Adrenal gland (tissue), 5 donors: ENCODE measurements around the gene VAC14.

Experiments
- POLR2A ChIP-seq, 2 donors: fragments of 450-650 bp; IDR thresholded peaks; one replicate each; pipeline ENCODE4 v1.6.1; 2017; ENCODE audit warnings: antibody characterized with exemption in 2 of 2, mild to moderate bottlenecking in 2 of 2, moderate library complexity in 1 of 2
- TF ChIP-seq, protein P1 (sequence below), 6 experiments: fragments of 450-650 bp in 4 of 6; fragments of 200-600 bp in 2 of 6; sonication (generic) in 1 of 6; IDR thresholded peaks; 1 replicate in 5 of 6; 2 replicates in 1 of 6; pipeline versions ENCODE4 v1.5.1 to v1.8.0; 2016 to 2021; ENCODE audit warnings: antibody characterized with exemption in 6 of 6, mild to moderate bottlenecking in 2 of 6, moderate library complexity in 1 of 6
- donor health status: DM: no; HTN: no; CAD: no.

- TF ChIP-seq, protein P1, sequence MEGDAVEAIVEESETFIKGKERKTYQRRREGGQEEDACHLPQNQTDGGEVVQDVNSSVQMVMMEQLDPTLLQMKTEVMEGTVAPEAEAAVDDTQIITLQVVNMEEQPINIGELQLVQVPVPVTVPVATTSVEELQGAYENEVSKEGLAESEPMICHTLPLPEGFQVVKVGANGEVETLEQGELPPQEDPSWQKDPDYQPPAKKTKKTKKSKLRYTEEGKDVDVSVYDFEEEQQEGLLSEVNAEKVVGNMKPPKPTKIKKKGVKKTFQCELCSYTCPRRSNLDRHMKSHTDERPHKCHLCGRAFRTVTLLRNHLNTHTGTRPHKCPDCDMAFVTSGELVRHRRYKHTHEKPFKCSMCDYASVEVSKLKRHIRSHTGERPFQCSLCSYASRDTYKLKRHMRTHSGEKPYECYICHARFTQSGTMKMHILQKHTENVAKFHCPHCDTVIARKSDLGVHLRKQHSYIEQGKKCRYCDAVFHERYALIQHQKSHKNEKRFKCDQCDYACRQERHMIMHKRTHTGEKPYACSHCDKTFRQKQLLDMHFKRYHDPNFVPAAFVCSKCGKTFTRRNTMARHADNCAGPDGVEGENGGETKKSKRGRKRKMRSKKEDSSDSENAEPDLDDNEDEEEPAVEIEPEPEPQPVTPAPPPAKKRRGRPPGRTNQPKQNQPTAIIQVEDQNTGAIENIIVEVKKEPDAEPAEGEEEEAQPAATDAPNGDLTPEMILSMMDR (IDR thresholded peaks at IDR 0.05) = no peak
- TF ChIP-seq POLR2A (IDR thresholded peaks at IDR 0.05) = no peak
Observed at GRCh38 chr16:70702624-70703023, 98.3 kb downstream of the VAC14 start.
